ENCODE results near the gene BICRA. TPM values are rescaled to one million over a fixed set of nuclear protein-coding genes. Genes with fewer than 3 reads are reported as not detected.
"Not testable (repeated sequence)": the region's sequence is repeated elsewhere in the genome, so short reads cannot be mapped to it uniquely, and the experiment has no call there.

Gene BICRA
- polyA plus RNA-seq, 4 donors: 4.3 to 10.9 (median 8.4) TPM

GRCh38 chr19:47745010-47745901 is 136.3 kb downstream of the BICRA start, which contains the start of gene NOP53:
TSS of gene NOP53 (plus strand) at chr19:47745546. CDS start at chr19:47745560, 14 bp downstream.
- H3K27ac ChIP-seq (ENCODE audit: low read depth in 1 of 3, low read length in 2 of 3): peak within 1 kb of the TSS; percentile 72 to 95 (median 95)
- FAIRE-seq (no peak), DNase-seq (peak; percentile 98)
- peaks cover 0 to 25% (median 4%) of the 10 kb centered on the region in 3 donors for H3K4me1 ChIP-seq (ENCODE audit: control insufficient read depth in 3 of 3, insufficient read depth in 2 of 3, low read depth in 1 of 3, low read length in 2 of 3)
- peaks cover 0 to 8% (median 0%) of the 10 kb centered on the region in 3 donors for H3K27me3 ChIP-seq (ENCODE audit: control insufficient read depth in 3 of 3, insufficient read depth in 3 of 3, low read length in 3 of 3)
- 3 to 5% (median 5%) methylated on average over 49 to 53 of the region's 53 CpGs for WGBS, 3 donors
- no peaks in the 10 kb centered on the region for H3K9me3 ChIP-seq (ENCODE audit: control insufficient read depth in 2 of 2, insufficient read depth in 1 of 2, low read depth in 1 of 2, low read length in 1 of 2)
- H3K4me3 ChIP-seq (ENCODE audit: low read depth in 1 of 3, low read length in 3 of 3): peak within 1 kb of the TSS; percentile 62 to 96 (median 90)
- H3K36me3 ChIP-seq (ENCODE audit: control insufficient read depth in 3 of 3, insufficient read depth in 2 of 3, low read depth in 1 of 3, low read length in 3 of 3): peaks cover 7 to 44% (median 7%) of the 10 kb centered on the region in 3 donors

- H3K27me3 ChIP-seq (ENCODE audit: control insufficient read depth in 3 of 3, insufficient read depth in 3 of 3, low read length in 3 of 3); H3K9me3 ChIP-seq (ENCODE audit: control insufficient read depth in 2 of 2, insufficient read depth in 1 of 2, low read depth in 1 of 2, low read length in 1 of 2); FAIRE-seq; H3K27ac ChIP-seq (ENCODE audit: low read depth in 1 of 3, low read length in 2 of 3); DNase-seq: not testable (repeated sequence)
- peaks cover 9 to 50% (median 9%) of the 10 kb centered on the region in 3 donors for H3K36me3 ChIP-seq (ENCODE audit: control insufficient read depth in 3 of 3, insufficient read depth in 2 of 3, low read depth in 1 of 3, low read length in 3 of 3)
- peaks cover 0 to 25% (median 4%) of the 10 kb centered on the region in 3 donors for H3K4me1 ChIP-seq (ENCODE audit: control insufficient read depth in 3 of 3, insufficient read depth in 2 of 3, low read depth in 1 of 3, low read length in 2 of 3)
- WGBS, 3 donors: 65 to 75% (median 69%) methylated on average over 17 of the region's 17 CpGs
- peak overlapping the region in 2 of 3 donors; percentile 62 to 96 for H3K4me3 ChIP-seq (ENCODE audit: low read depth in 1 of 3, low read length in 3 of 3)
These were observed 137.2 kb downstream of the BICRA start for GRCh38 chr19:47746129-47746528.

- 68 to 87% (median 73%) methylated on average over 3 of the region's 3 CpGs for WGBS, 3 donors
- H3K4me1 ChIP-seq (ENCODE audit: control insufficient read depth in 3 of 3, insufficient read depth in 2 of 3, low read depth in 1 of 3, low read length in 2 of 3): peaks cover 0 to 9% (median 4%) of the 10 kb centered on the region in 3 donors
- no peak for FAIRE-seq
- no peak for DNase-seq
- H3K27ac ChIP-seq (ENCODE audit: low read depth in 1 of 3, low read length in 2 of 3): no peak overlapping the region
- H3K36me3 ChIP-seq (ENCODE audit: control insufficient read depth in 3 of 3, insufficient read depth in 2 of 3, low read depth in 1 of 3, low read length in 3 of 3): peaks cover 11 to 74% (median 21%) of the 10 kb centered on the region in 3 donors
- H3K27me3 ChIP-seq (ENCODE audit: control insufficient read depth in 3 of 3, insufficient read depth in 3 of 3, low read length in 3 of 3): no peaks in the 10 kb centered on the region
- no peaks in the 10 kb centered on the region for H3K9me3 ChIP-seq (ENCODE audit: control insufficient read depth in 2 of 2, insufficient read depth in 1 of 2, low read depth in 1 of 2, low read length in 1 of 2)
- H3K4me3 ChIP-seq (ENCODE audit: low read depth in 1 of 3, low read length in 3 of 3): no peak overlapping the region
These were observed 140.4 kb downstream of the BICRA start for GRCh38 chr19:47749326-47749725.

GRCh38 chr19:47750752-47751151 is 141.8 kb downstream of the BICRA start:
- 95 to 98% (median 96%) methylated on average over 18 of the region's 18 CpGs for WGBS, 3 donors
- no peaks in the 10 kb centered on the region for H3K27me3 ChIP-seq (ENCODE audit: control insufficient read depth in 3 of 3, insufficient read depth in 3 of 3, low read length in 3 of 3)
- H3K4me3 ChIP-seq (ENCODE audit: low read depth in 1 of 3, low read length in 3 of 3): no peak overlapping the region
- peaks cover 0 to 9% (median 4%) of the 10 kb centered on the region in 3 donors for H3K4me1 ChIP-seq (ENCODE audit: control insufficient read depth in 3 of 3, insufficient read depth in 2 of 3, low read depth in 1 of 3, low read length in 2 of 3)
- DNase-seq: no peak
- FAIRE-seq: no peak
- H3K27ac ChIP-seq (ENCODE audit: low read depth in 1 of 3, low read length in 2 of 3): no peak overlapping the region
- H3K9me3 ChIP-seq (ENCODE audit: control insufficient read depth in 2 of 2, insufficient read depth in 1 of 2, low read depth in 1 of 2, low read length in 1 of 2): no peaks in the 10 kb centered on the region
- H3K36me3 ChIP-seq (ENCODE audit: control insufficient read depth in 3 of 3, insufficient read depth in 2 of 3, low read depth in 1 of 3, low read length in 3 of 3): peaks cover 12 to 87% (median 34%) of the 10 kb centered on the region in 3 donors

- peaks cover 15 to 95% (median 41%) of the 10 kb centered on the region in 3 donors for H3K36me3 ChIP-seq (ENCODE audit: control insufficient read depth in 3 of 3, insufficient read depth in 2 of 3, low read depth in 1 of 3, low read length in 3 of 3)
- no peak overlapping the region for H3K27ac ChIP-seq (ENCODE audit: low read depth in 1 of 3, low read length in 2 of 3)
- H3K4me1 ChIP-seq (ENCODE audit: control insufficient read depth in 3 of 3, insufficient read depth in 2 of 3, low read depth in 1 of 3, low read length in 2 of 3): peaks cover 0 to 10% (median 0%) of the 10 kb centered on the region in 3 donors
- no peaks in the 10 kb centered on the region for H3K9me3 ChIP-seq (ENCODE audit: control insufficient read depth in 2 of 2, insufficient read depth in 1 of 2, low read depth in 1 of 2, low read length in 1 of 2)
- H3K4me3 ChIP-seq (ENCODE audit: low read depth in 1 of 3, low read length in 3 of 3): no peak overlapping the region
- DNase-seq (no peak), FAIRE-seq (no peak)
- WGBS, 3 donors: 83 to 88% (median 87%) methylated on average over 27 of the region's 27 CpGs
- no peaks in the 10 kb centered on the region for H3K27me3 ChIP-seq (ENCODE audit: control insufficient read depth in 3 of 3, insufficient read depth in 3 of 3, low read length in 3 of 3)
These were observed 143.7 kb downstream of the BICRA start for GRCh38 chr19:47752440-47753211.

Other genes with a start within 250 kb of the BICRA start
- 10 to 100 TPM in 1 of 4 donors, 1 to 10 TPM in 2, not detected in 1; 4.6 to 11.2 (median 4.8) TPM for gene MEIS3, start 189.6 kb upstream of the BICRA start, polyA plus RNA-seq
- under 1 TPM in 2 of 4 donors, not detected in 2; 0.12 to 0.92 TPM for gene SLC8A2, start 137.2 kb upstream of the BICRA start, polyA plus RNA-seq
- 10 to 100 TPM in 3 of 4 donors, 1 to 10 TPM in 1; 6.3 to 42.7 (median 27.4) TPM for gene KPTN, start 124.9 kb upstream of the BICRA start, polyA plus RNA-seq
- gene NAPA, start 94.1 kb upstream of the BICRA start, polyA plus RNA-seq: 100 to 1,000 TPM in 3 of 4 donors, 10 to 100 TPM in 1; 76.4 to 119 (median 107) TPM
- under 1 TPM in 2 of 4 donors, not detected in 2; 0.10 to 0.30 TPM for gene ZNF541, start 36.0 kb upstream of the BICRA start, polyA plus RNA-seq
- gene EHD2, start 104.3 kb downstream of the BICRA start, polyA plus RNA-seq: 10 to 100 TPM in 2 of 4 donors, 1 to 10 TPM in 1, under 1 TPM in 1; 0.89 to 35.1 (median 12.4) TPM
- 100 to 1,000 TPM; 290 to 621 (median 552) TPM for gene NOP53, start 136.4 kb downstream of the BICRA start, polyA plus RNA-seq
- gene SELENOW, start 169.6 kb downstream of the BICRA start, polyA plus RNA-seq: 100 to 1,000 TPM; 129 to 434 (median 350) TPM
- gene TPRX1, start 195.4 kb downstream of the BICRA start, polyA plus RNA-seq: not detected
- under 1 TPM in 1 of 4 donors, not detected in 3; 0.12 TPM for gene CRX, start 212.8 kb downstream of the BICRA start, polyA plus RNA-seq

Measured in small intestine (tissue), 7 donors.